H1 (cell line): ENCODE data around the gene GALNT9. TPM values are rescaled to one million over a fixed set of nuclear protein-coding genes. Genes with fewer than 3 reads are reported as not detected.

Source experiments
- CTCF ChIA-PET: fragments of 300-600 bp; sonication (Branson Sonifier 250); formaldehyde crosslinking; loops from one replicate; lab custom pipeline; 2021; ENCODE audit not compliant: partially characterized antibody; lab: Charles Lee
- POLR2A ChIA-PET: fragments of 300-600 bp; sonication (Branson Sonifier 250); formaldehyde crosslinking; loops from one replicate; lab custom pipeline; 2021; ENCODE audit warnings: inconsistent platforms; ENCODE audit not compliant: partially characterized antibody; lab: Charles Lee
- DNase-seq, 2 experiments: peaks; one replicate each; pipeline versions ENCODE4 v3.0.0 to v3.0.0-alpha.2; 2010 to 2022; ENCODE audit warnings: low spot score in 2 of 2, low read depth in 1 of 2, mixed read lengths in 1 of 2
- FAIRE-seq: peaks from 2 replicates; lab custom pipeline; 2011; peaks lifted over from hg19 to GRCh38; lab: Jason Lieb, UNC
- H2AFZ ChIP-seq: 2 replicates; pipeline ENCODE4 v1.8.1; 2012; ENCODE audit warnings: low read length, inconsistent platforms
- H2AK5ac ChIP-seq: 2 replicates; pipeline ENCODE4 v1.6.1; 2013; ENCODE audit warnings: low read depth, low read length
- H2BK120ac ChIP-seq: replicated peaks from 2 replicates; pipeline ENCODE3; 2013; ENCODE audit warnings: low read depth, low read length, inconsistent platforms
- H2BK12ac ChIP-seq: 2 replicates; pipeline ENCODE4 v1.6.1; 2013; ENCODE audit warnings: low read depth, low read length
- H2BK15ac ChIP-seq: 2 replicates; pipeline ENCODE4 v1.6.1; 2013; ENCODE audit warnings: low read length
- H2BK20ac ChIP-seq: 2 replicates; pipeline ENCODE4 v1.6.1; 2013; ENCODE audit warnings: low read length
- H2BK5ac ChIP-seq: 2 replicates; pipeline ENCODE4 v1.6.1; 2013; ENCODE audit warnings: low read depth, low read length
- H3K14ac ChIP-seq: 2 replicates; pipeline ENCODE4 v1.6.1; 2013; ENCODE audit warnings: inconsistent platforms; ENCODE audit not compliant: insufficient read length
- H3K18ac ChIP-seq: 2 replicates; pipeline ENCODE4 v1.6.1; 2013; ENCODE audit warnings: low read length; ENCODE audit errors: extremely low read depth
- H3K23ac ChIP-seq: 2 replicates; pipeline ENCODE4 v1.6.1; 2013; ENCODE audit warnings: inconsistent platforms; ENCODE audit not compliant: insufficient read length
- H3K23me2 ChIP-seq: 2 replicates; pipeline ENCODE4 v1.6.1; 2013; ENCODE audit warnings: low read depth, low read length
- H3K27ac ChIP-seq: 2 replicates; pipeline ENCODE4 v1.6.1; 2011; ENCODE audit warnings: low read depth, low read length, inconsistent platforms
- H3K27me3 ChIP-seq, 4 experiments: replicated peaks in 1 of 4; 1 replicate in 1 of 4; 2 replicates in 3 of 4; pipeline versions ENCODE4 v1.6.1 to v1.8.1; 2011 to 2013; ENCODE audit warnings: low read length in 3 of 4, mild to moderate bottlenecking in 3 of 4, inconsistent platforms in 2 of 4, mixed read lengths in 2 of 4, moderate library complexity in 1 of 4; ENCODE audit not compliant: control insufficient read depth in 3 of 4, insufficient read depth in 3 of 4; ENCODE audit errors: extremely low read depth in 1 of 4
- H3K36me3 ChIP-seq, 4 experiments: 2 replicates each; pipeline versions ENCODE4 v1.6.1 to v1.8.1; 2011 to 2013; ENCODE audit warnings: mild to moderate bottlenecking in 4 of 4, low read length in 3 of 4, moderate library complexity in 2 of 4, control low read depth in 1 of 4, inconsistent platforms in 1 of 4; ENCODE audit not compliant: insufficient read depth in 4 of 4, control insufficient read depth in 2 of 4
- H3K4ac ChIP-seq: replicated peaks from 2 replicates; pipeline ENCODE3; 2013; ENCODE audit warnings: low read length, low read depth, mixed read lengths, inconsistent platforms; ENCODE audit not compliant: insufficient read length
- H3K4me1 ChIP-seq, 4 experiments: replicated peaks in 1 of 4; 1 replicate in 1 of 4; 2 replicates in 3 of 4; pipeline versions ENCODE4 v1.6.1 to v1.8.1; 2011 to 2013; ENCODE audit warnings: low read length in 3 of 4, inconsistent platforms in 2 of 4, mixed read lengths in 1 of 4; ENCODE audit not compliant: insufficient read depth in 4 of 4, control insufficient read depth in 3 of 4
- H3K4me2 ChIP-seq, 2 experiments: 2 replicates each; pipeline versions ENCODE4 v1.6.1 to v1.8.1; 2011 to 2013; ENCODE audit warnings: low read depth in 2 of 2, low read length in 2 of 2, control low read depth in 1 of 2, inconsistent platforms in 1 of 2, mild to moderate bottlenecking in 1 of 2; ENCODE audit not compliant: insufficient read depth in 1 of 2
- H3K4me3 ChIP-seq, 4 experiments: fragments of 200-600, 300-600 bp in 1 of 4; sonication (generic), shearing (Covaris generic), sonication (Bioruptor Twin) in 1 of 4; 2 replicates each; pipeline versions ENCODE4 v1.5.1 to v1.8.1; 2011 to 2016; ENCODE audit warnings: low read length in 4 of 4, low read depth in 3 of 4, control low read depth in 2 of 4, inconsistent platforms in 2 of 4, mild to moderate bottlenecking in 2 of 4, mixed read lengths in 1 of 4, moderate library complexity in 1 of 4; ENCODE audit not compliant: insufficient read depth in 2 of 4; ENCODE audit errors: extremely low read depth in 1 of 4
- H3K56ac ChIP-seq: replicated peaks from 2 replicates; pipeline ENCODE3; 2013; ENCODE audit warnings: low read depth, mild to moderate bottlenecking, mixed read lengths, low read length, inconsistent platforms; ENCODE audit not compliant: insufficient read length
- H3K79me1 ChIP-seq: 2 replicates; pipeline ENCODE4 v1.6.1; 2013; ENCODE audit warnings: low read depth, low read length, control low read depth
- H3K79me2 ChIP-seq, 2 experiments: 2 replicates each; pipeline versions ENCODE4 v1.6.1 to v1.8.1; 2012 to 2013; ENCODE audit warnings: low read length in 2 of 2, mild to moderate bottlenecking in 2 of 2, inconsistent platforms in 1 of 2; ENCODE audit not compliant: insufficient read depth in 2 of 2, control insufficient read depth in 1 of 2
- H3K9ac ChIP-seq, 4 experiments: replicated peaks in 1 of 4; 1 replicate in 1 of 4; 2 replicates in 3 of 4; pipeline versions ENCODE4 v1.6.1 to v1.8.1; 2011 to 2013; ENCODE audit warnings: low read depth in 3 of 4, low read length in 3 of 4, control low read depth in 2 of 4, mild to moderate bottlenecking in 2 of 4, moderate library complexity in 2 of 4, inconsistent platforms in 1 of 4; ENCODE audit errors: extremely low read depth in 1 of 4
- H3K9me3 ChIP-seq, 2 experiments: 2 replicates each; pipeline versions ENCODE4 v1.6.1 to v1.8.1; 2012 to 2013; ENCODE audit warnings: mild to moderate bottlenecking in 2 of 2, moderate library complexity in 2 of 2, control low read depth in 1 of 2, inconsistent platforms in 1 of 2, low read depth in 1 of 2, low read length in 1 of 2, mixed read lengths in 1 of 2; ENCODE audit not compliant: insufficient read depth in 2 of 2
- H4K20me1 ChIP-seq, 2 experiments: replicated peaks in 1 of 2; 2 replicates each; pipeline versions ENCODE3 to v1.8.1; 2011 to 2013; ENCODE audit warnings: inconsistent platforms in 2 of 2, low read length in 2 of 2, mild to moderate bottlenecking in 1 of 2; ENCODE audit not compliant: insufficient read depth in 2 of 2, control insufficient read depth in 1 of 2
- H4K5ac ChIP-seq: 2 replicates; pipeline ENCODE4 v1.6.1; 2013; ENCODE audit warnings: low read length, low read depth, mixed read lengths, inconsistent platforms; ENCODE audit not compliant: insufficient read length
- H4K8ac ChIP-seq: 2 replicates; pipeline ENCODE4 v1.8.0; 2013; ENCODE audit warnings: mild to moderate bottlenecking, moderate library complexity, low read length, inconsistent platforms; ENCODE audit not compliant: insufficient read depth; ENCODE audit errors: extremely low read depth
- H4K91ac ChIP-seq: replicated peaks from 2 replicates; pipeline ENCODE3; 2013; ENCODE audit warnings: low read length, mixed read lengths, inconsistent platforms; ENCODE audit not compliant: insufficient read length
- CEBPB ChIP-seq: IDR thresholded peaks from 2 replicates; pipeline ENCODE4 v1.6.1; 2012; ENCODE audit warnings: low read depth, low read length
- EP300 ChIP-seq, 2 experiments: IDR thresholded peaks; 1 replicate in 1 of 2; 2 replicates in 1 of 2; pipeline ENCODE4 v1.6.1; 2011 to 2012; ENCODE audit warnings: low read depth in 2 of 2, low read length in 2 of 2, mild to moderate bottlenecking in 2 of 2, borderline replicate concordance in 1 of 2, inconsistent platforms in 1 of 2, moderate library complexity in 1 of 2
- GTF2F1 ChIP-seq: IDR thresholded peaks from 2 replicates; pipeline ENCODE4 v1.6.1; 2012; ENCODE audit warnings: low read depth, low read length, improper control_type of control experiment, borderline replicate concordance
- KDM5A ChIP-seq: fragments of 200-600 bp; IDR thresholded peaks from 2 replicates; pipeline ENCODE4 v1.7.1; 2012; ENCODE audit warnings: mild to moderate bottlenecking, low read length, inconsistent platforms, mixed read lengths
- RXRA ChIP-seq: IDR thresholded peaks from 2 replicates; pipeline ENCODE4 v1.6.1; 2011; ENCODE audit warnings: low read depth, mild to moderate bottlenecking, low read length, moderate library complexity; ENCODE audit not compliant: insufficient read depth
- SAP30 ChIP-seq: fragments of 300-600 bp; sonication (generic); IDR thresholded peaks from 2 replicates; pipeline ENCODE4 v1.7.1; 2012; ENCODE audit warnings: low read length, moderate library complexity, mild to moderate bottlenecking, inconsistent platforms; ENCODE audit not compliant: insufficient read depth, insufficient replicate concordance
- SIRT6 ChIP-seq: IDR thresholded peaks from one replicate; pipeline ENCODE4 v1.7.1; 2012; ENCODE audit warnings: low read length, inconsistent platforms
- SIX5 ChIP-seq: IDR thresholded peaks from 2 replicates; pipeline ENCODE4 v1.6.1; 2011; ENCODE audit warnings: mild to moderate bottlenecking, low read depth, low read length
- SP2 ChIP-seq: IDR thresholded peaks from 2 replicates; pipeline ENCODE4 v1.6.1; 2012; ENCODE audit warnings: mild to moderate bottlenecking, low read length, inconsistent platforms
- TAF1 ChIP-seq: IDR thresholded peaks from 2 replicates; pipeline ENCODE4 v1.6.1; 2011; ENCODE audit warnings: mild to moderate bottlenecking, low read depth, low read length
- ZNF274 ChIP-seq: IDR thresholded peaks from 2 replicates; pipeline ENCODE4 v1.7.0; 2012; ENCODE audit warnings: low read length, borderline replicate concordance; ENCODE audit errors: extremely low read depth
- WGBS, 2 experiments: shearing (Covaris generic) in 1 of 2; methylation state at CpG; one replicate each; pipeline versions ENCODE4 v1.1.6 to v1.1.7; 2013 to 2015; ENCODE audit warnings: low lambda C conversion rate in 2 of 2, mixed read lengths in 2 of 2, inconsistent platforms in 1 of 2, low coverage in 1 of 2, missing lambda C conversion rate in 1 of 2; ENCODE audit not compliant: insufficient replicate concordance in 2 of 2, insufficient coverage in 1 of 2, insufficient read length in 1 of 2; ENCODE audit errors: extremely low coverage in 1 of 2, missing lambda C conversion rate in 1 of 2; 5-methylcytosine and 5-hydroxymethylcytosine counted together
- polyA plus RNA-seq, 7 experiments: library from polyadenylated mRNA; depleted of rRNA in 3 of 7; stranded (reverse) in 5 of 7; unstranded in 2 of 7; fragments of >200 nt in 5 of 7; fragments of 200-250 nt in 2 of 7; gene quantifications; 1 replicate in 5 of 7; 2 replicates in 1 of 7; 4 replicates in 1 of 7; pipeline versions ENCODE4 v1.2.1 to v1.2.3, GENCODE V29; 2011 to 2013; ENCODE audit warnings: missing spikeins in 2 of 7, mixed read lengths in 2 of 7
- total RNA-seq: library from RNA; stranded (reverse); fragmentation: NEBNext Ultra II Directional; extraction: Animal tissue kit (Norgen Biotek cat#: 25700); gene quantifications from 2 replicates; pipeline ENCODE4 v1.2.1, GENCODE V29; 2021

The GALNT9 gene
- total and polyA plus RNA-seq, 2 of the 8 experiments (the other 6 are each of a cell fraction or from before 2014, with no cell fraction given) = 2.0 to 3.6 TPM

DNA sequence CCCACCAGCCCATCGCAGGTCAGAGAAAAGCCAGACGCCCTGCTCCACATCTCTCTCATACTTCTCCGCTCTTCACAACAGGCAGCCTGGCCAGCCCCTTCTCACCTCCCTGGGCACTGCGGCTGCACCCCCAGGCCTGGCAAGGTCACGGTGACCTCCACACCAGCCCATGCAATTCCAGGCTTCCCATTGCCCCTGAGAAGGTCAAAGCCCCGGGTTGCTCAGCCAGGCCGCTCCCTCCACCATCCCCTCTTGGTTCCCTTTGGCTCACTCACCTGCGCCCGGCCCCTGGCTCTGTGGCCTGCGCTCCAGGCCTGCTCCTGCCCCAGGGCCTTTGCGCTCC lies 55.4 kb downstream of the GALNT9 start:
- Histone ChIP-seq H3K79me1 (no peaks in the 10 kb centered on the region), H3K23me2 (no peaks in the 10 kb centered on the region), H4K91ac (peak overlapping the region; percentile 79), H3K14ac (no peak overlapping the region), H3K4me2 (peak overlapping the region in 1 of 2 experiments; percentile 31; a peak in 1 of 4 replicates), H2BK20ac (no peak overlapping the region), H2BK12ac (0 out of 2 replicates have a peak overlapping the region, but pooled peaks have one; percentile 9), H2BK120ac (no peak overlapping the region), H3K27ac (0 out of 2 replicates have a peak overlapping the region, but pooled peaks have one; percentile 7), H4K5ac (no peak overlapping the region), H3K4me1 (peaks cover 0 to 16% (median 12%) of the 10 kb centered on the region in 4 experiments; a peak in 6 of 7 replicates), H2AK5ac (no peak overlapping the region), H3K4me3 (no peak overlapping the region), H2AFZ (no peak overlapping the region), H3K56ac (no peak overlapping the region), H3K9ac (no peak overlapping the region; a peak in 1 of 7 replicates), H3K27me3 (peaks cover 0 to 8% (median 1%) of the 10 kb centered on the region in 4 experiments; a peak in 4 of 7 replicates), H4K8ac (peak overlapping the region; percentile 86), H3K4ac (no peak overlapping the region), H3K79me2 (no peaks in the 10 kb centered on the region), H3K9me3 (no peaks in the 10 kb centered on the region), H3K18ac (0 out of 2 replicates have a peak overlapping the region, but pooled peaks have one; percentile 32), H2BK15ac (no peak overlapping the region), H2BK5ac (no peak overlapping the region), H3K23ac (no peak overlapping the region), H3K36me3 (no peaks in the 10 kb centered on the region), H4K20me1 (peaks cover 0 to 2% of the 10 kb centered on the region in 2 experiments)
- no peak for DNase-seq
- POLR2A ChIA-PET = interaction anchor here (1.4 to 2.0 kb wide), 3 partner anchors 11 to 30 kb away, joined by 3 to 5 read pairs (median 4); no protein-coding TSS in a partner anchor
- 72% methylated on average over 9 of the region's 11 CpGs; no CpG with 5 or more reads in 1 of the 2 experiments for WGBS, 2 experiments
- no peak for FAIRE-seq
- CTCF ChIA-PET = interaction anchor here (0.8 to 4.9 kb wide), 6 partner anchors 8 to 141 kb away, joined by 3 to 36 read pairs (median 6); no protein-coding TSS in a partner anchor
- TF ChIP-seq SAP30 = no peak
- TF ChIP-seq SIX5 = no peak
- no peak for TF ChIP-seq GTF2F1
- no peak for TF ChIP-seq CEBPB
- TF ChIP-seq EP300 (IDR thresholded peaks at IDR 0.05; ENCODE audit: borderline replicate concordance in 1 of 2, low read depth in 2 of 2, low read length in 2 of 2) = no peak
- no peak for TF ChIP-seq SP2
- TF ChIP-seq TAF1 = no peak
- no peak for TF ChIP-seq RXRA
- no peak for TF ChIP-seq ZNF274
- no peak for TF ChIP-seq SIRT6
- TF ChIP-seq KDM5A = no peak
